Brain microvascular endothelial cell (primary cell): ENCODE results near the gene STX16.
A peak's percentile ranks its signal among the peaks of the same experiment; 100 is the strongest.

Experiments
- DNase-seq: peaks from one replicate; pipeline ENCODE4 v3.0.0-alpha.2; 2020
- H3K27ac ChIP-seq: fragments of 250-450 bp; sonication (Bioruptor Pico); 2 replicates; pipeline ENCODE4 v1.5.1; 2020; ENCODE audit warnings: mild to moderate bottlenecking, moderate library complexity
- H3K27me3 ChIP-seq: fragments of 250-450 bp; sonication (Bioruptor Pico); replicated peaks from 2 replicates; pipeline ENCODE4 v1.5.1; 2020; ENCODE audit warnings: mild to moderate bottlenecking
- H3K36me3 ChIP-seq: fragments of 250-450 bp; sonication (Bioruptor Pico); replicated peaks from 2 replicates; pipeline ENCODE4 v1.5.1; 2020; ENCODE audit warnings: mild to moderate bottlenecking
- H3K4me3 ChIP-seq: 2 replicates; pipeline ENCODE4 v1.5.1; 2011; ENCODE audit warnings: low read depth, mild to moderate bottlenecking, control low read depth, low read length, moderate library complexity
- in situ Hi-C: cut with HindIII; loops from 2 replicates; pipeline ENCODE4 v1.10.0; 2017; ENCODE audit warnings: low sequenced_read_pairs, low pct_ligation_motif_present
- TF ChIP-seq, protein P1 (sequence below): IDR thresholded peaks from 2 replicates; pipeline ENCODE4 v1.5.1; 2011; ENCODE audit warnings: low read depth, mild to moderate bottlenecking, moderate library complexity, low read length, control low read depth, inconsistent platforms; ENCODE audit errors: missing control alignments

Gene STX16, protein sequence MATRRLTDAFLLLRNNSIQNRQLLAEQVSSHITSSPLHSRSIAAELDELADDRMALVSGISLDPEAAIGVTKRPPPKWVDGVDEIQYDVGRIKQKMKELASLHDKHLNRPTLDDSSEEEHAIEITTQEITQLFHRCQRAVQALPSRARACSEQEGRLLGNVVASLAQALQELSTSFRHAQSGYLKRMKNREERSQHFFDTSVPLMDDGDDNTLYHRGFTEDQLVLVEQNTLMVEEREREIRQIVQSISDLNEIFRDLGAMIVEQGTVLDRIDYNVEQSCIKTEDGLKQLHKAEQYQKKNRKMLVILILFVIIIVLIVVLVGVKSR

DNA sequence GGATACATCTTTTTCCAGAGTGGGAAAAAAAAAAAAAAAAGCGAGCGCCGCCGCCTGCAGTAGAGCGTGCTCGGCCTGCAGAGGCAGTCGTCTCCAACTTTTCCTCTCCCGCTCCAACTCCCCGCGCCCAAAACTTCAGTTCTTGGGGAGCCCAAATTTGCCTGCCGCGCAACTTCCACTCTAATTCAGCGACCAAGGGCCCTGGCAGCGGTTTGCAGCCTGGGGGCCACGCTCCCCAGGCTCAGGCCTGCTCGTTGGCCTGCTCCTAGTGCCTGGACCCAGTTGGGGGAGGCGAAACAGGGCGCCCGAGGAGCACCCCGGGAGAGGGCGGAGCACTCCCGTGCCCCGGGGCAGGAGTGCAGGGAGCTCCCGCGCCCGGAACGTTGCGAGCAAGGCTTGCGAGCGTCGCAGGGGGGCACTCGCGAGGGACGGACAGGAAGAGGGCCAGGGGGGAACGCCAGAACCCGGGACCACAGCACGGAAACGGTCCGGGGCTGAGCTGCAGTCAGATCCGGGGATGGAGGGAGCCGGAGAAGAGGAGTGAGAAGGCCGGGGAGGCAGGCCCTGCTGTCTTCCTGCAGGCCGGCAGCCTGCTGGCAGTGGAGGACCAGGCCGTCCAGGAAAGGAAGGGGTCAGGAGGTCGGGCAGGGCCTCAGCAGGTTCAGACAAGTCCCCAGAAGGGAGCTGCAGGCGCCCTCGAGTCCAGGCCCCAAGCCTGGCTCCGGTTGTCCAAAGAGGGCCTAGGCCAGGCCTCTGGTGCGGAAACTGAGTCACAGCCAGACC, at the start of gene STX16:
STX16 (plus strand) TSS at position 508 of the 783 bp plus-strand sequence. CDS start 724 bp downstream, outside the sequence.
- Histone ChIP-seq H3K36me3 (no peaks in the 10 kb centered on the region), H3K4me3 (peak within 1 kb of the TSS; percentile 93), H3K27ac (peak within 1 kb of the TSS; percentile 58), H3K27me3 (no peaks in the 10 kb centered on the region)
- in situ Hi-C loops, result loop anchor here (5.0 to 25.0 kb wide), 2 partner anchors 186 to 414 kb away; no protein-coding TSS in a partner anchor
- TF ChIP-seq, protein P1, sequence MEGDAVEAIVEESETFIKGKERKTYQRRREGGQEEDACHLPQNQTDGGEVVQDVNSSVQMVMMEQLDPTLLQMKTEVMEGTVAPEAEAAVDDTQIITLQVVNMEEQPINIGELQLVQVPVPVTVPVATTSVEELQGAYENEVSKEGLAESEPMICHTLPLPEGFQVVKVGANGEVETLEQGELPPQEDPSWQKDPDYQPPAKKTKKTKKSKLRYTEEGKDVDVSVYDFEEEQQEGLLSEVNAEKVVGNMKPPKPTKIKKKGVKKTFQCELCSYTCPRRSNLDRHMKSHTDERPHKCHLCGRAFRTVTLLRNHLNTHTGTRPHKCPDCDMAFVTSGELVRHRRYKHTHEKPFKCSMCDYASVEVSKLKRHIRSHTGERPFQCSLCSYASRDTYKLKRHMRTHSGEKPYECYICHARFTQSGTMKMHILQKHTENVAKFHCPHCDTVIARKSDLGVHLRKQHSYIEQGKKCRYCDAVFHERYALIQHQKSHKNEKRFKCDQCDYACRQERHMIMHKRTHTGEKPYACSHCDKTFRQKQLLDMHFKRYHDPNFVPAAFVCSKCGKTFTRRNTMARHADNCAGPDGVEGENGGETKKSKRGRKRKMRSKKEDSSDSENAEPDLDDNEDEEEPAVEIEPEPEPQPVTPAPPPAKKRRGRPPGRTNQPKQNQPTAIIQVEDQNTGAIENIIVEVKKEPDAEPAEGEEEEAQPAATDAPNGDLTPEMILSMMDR, result peak; percentile 68
- DNase-seq, result peak; percentile 79

DNA sequence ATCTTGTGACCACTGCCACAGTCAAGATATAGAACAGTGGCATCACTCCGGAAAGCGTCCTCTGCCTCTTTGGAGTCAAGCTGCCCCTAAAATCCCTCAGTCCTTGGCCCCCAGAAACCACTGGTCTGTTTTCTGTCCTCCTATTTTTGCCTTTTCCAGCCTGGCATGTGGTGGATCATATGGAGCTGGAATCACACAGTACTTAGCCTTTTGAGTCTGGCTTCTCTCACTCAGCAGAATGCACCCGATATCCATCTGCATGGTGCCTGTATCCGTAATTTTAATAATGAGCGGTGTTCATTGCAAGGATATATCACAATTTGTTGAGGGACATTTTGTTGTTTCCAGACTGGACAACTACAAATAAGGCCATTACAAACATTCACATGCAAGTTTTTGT, 49.0 kb upstream of the STX16 start:
- Histone ChIP-seq H3K36me3 (no peaks in the 10 kb centered on the region), H3K27ac (no peak overlapping the region), H3K4me3 (no peak overlapping the region), H3K27me3 (no peaks in the 10 kb centered on the region)
- no peak for DNase-seq
- TF ChIP-seq, protein P1, result no peak
- in situ Hi-C loops, result no loop called here

DNA sequence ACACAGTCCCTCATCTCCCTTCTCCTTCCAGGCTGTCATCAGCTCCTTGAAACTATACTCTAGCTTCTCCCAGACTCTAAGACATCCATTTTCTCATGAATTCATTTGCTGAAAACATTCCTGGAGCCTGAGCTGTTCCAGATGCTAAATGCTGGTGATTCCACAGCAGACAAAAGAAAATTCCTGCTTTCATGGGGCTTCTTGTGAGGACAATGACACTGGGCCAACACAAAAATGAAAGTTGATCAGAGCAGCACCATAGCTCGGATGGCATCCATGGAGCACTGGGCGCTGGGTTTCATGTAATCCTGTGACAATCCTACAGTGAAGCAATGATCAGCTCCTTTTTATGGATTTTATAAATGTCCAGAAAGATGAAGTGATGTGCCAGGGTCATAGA, 47.4 kb upstream of the STX16 start:
- H3K4me3 ChIP-seq, result no peak overlapping the region
- TF ChIP-seq, protein P1, result no peak
- H3K27ac ChIP-seq, result no peak overlapping the region
- in situ Hi-C loops, result no loop called here
- H3K27me3 ChIP-seq, result no peaks in the 10 kb centered on the region
- DNase-seq, result peak; percentile 20
- H3K36me3 ChIP-seq, result no peaks in the 10 kb centered on the region

DNA sequence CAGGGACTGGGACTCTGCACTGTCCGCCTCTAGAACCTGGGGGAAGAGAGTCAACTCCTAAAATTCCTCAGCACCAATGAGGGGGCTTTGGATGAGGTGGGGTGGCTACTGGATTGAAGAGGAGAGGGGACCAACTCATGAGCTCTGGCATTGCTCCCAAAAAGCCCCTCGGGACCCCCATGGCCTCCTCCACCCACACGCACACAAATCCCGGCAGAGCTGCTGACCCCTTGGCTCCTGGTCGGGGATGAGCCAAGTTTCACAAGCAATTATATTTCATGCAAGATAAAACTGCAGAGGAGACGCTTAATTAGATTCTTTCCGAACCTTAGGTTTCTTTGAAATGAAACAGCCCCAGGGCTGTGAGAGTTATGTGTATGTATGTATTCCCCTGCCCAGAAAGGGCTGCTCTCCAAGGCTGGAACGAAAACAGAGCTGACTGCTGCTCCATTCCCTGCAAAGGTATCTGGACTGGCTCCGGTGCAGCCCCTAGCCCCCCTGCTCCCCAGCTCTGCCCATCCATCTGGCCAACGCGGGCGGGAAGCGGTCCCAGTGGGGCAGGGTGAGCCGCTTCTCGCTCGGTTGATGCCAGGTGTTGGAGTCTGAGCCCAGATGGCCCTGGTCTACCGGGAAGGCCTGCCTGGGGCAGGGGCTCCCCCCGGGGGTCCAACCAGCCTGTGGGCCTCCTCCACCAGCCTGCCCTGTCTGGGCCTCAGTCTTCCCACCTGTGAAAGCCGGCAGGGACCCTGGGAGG, 46.8 kb upstream of the STX16 start:
- TF ChIP-seq, protein P1, result no peak
- Histone ChIP-seq H3K27me3 (no peaks in the 10 kb centered on the region), H3K27ac (no peak overlapping the region), H3K36me3 (no peaks in the 10 kb centered on the region), H3K4me3 (no peak overlapping the region)
- DNase-seq, result no peak
- in situ Hi-C loops, result no loop called here

DNA sequence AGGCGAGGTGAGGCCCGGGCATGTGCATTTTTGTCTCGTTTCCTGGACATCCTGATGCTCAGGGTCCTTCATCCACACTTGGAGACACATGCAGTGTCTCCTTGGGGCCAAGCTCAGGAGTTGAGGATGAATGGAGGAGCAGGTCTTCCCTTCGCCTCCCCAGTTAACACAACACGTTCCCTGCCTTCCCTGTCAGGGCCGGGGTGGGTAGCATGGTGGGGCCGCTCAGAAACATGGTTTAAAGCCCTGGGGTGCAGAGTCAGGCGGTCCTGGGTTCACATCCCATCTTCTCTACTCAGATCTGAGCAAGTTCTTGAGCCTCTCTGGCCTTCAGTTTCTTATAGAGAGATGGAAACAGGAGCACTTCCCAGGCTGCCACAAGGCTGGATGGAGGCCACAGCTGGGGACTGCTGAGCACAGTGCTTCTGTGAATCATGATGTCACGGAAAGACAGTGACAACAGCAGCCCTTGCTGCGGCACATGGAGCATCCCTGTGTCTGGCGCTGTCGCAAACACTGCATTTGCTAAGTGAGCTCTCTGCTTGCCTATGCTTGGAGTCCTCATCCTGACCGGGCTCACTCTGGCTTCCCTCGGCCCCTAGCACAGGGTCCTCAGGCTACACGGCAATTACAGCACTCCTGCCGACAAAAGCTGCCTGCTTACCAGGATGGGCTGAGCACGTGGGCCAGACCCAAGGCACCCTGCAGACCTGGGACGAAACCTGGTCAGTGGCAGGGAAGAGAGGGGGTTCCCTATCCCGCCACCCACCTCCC, 45.6 kb upstream of the STX16 start:
- no peak overlapping the region for H3K4me3 ChIP-seq
- H3K36me3 ChIP-seq, result no peaks in the 10 kb centered on the region
- TF ChIP-seq, protein P1, result no peak
- no peaks in the 10 kb centered on the region for H3K27me3 ChIP-seq
- no peak overlapping the region for H3K27ac ChIP-seq
- in situ Hi-C loops, result no loop called here
- DNase-seq, result no peak
